Upper lobe of right lung (tissue), 1 donor: ENCODE measurements around the gene DAB2. TPM values are rescaled to one million over a fixed set of nuclear protein-coding genes. Genes with fewer than 3 reads are reported as not detected.

Experiments
- ATAC-seq: fragments of 200-7000 bp; cut with Tn5 transposase; one replicate; pipeline ENCODE4 v1.9.1; 2020; ENCODE audit warnings: mild to moderate bottlenecking, moderate library complexity
- DNase-seq: peaks from one replicate; pipeline ENCODE4 v3.0.0-alpha.2; 2020
- H3K27ac ChIP-seq: fragments of 200-600 bp; one replicate; pipeline ENCODE4 v1.8.0; 2022
- H3K27me3 ChIP-seq: fragments of 200-600 bp; one replicate; pipeline ENCODE4 v1.8.0; 2022; ENCODE audit warnings: mild to moderate bottlenecking
- H3K36me3 ChIP-seq: fragments of 200-600 bp; one replicate; pipeline ENCODE4 v1.8.0; 2022
- H3K4me1 ChIP-seq: fragments of 200-600 bp; one replicate; pipeline ENCODE4 v1.8.0; 2022
- H3K4me3 ChIP-seq: fragments of 200-600 bp; one replicate; pipeline ENCODE4 v1.8.0; 2022; ENCODE audit warnings: mild to moderate bottlenecking
- H3K9me3 ChIP-seq: fragments of 200-600 bp; one replicate; pipeline ENCODE4 v1.8.0; 2022
- intact Hi-C: fragments of 100-400 bp; cut with DNase I; formaldehyde crosslinking; loops from one replicate; pipeline ENCODE4 v1.11.0; 2022
- total RNA-seq: library from RNA; stranded (reverse); fragmentation: NEBNext Ultra II Directional; extraction: Animal tissue kit (Norgen Biotek cat#: 25700); gene quantifications from one replicate; pipeline ENCODE4 v1.2.1, GENCODE V29; 2021
- TF ChIP-seq, protein P1 (sequence below): fragments of 200-600 bp; IDR thresholded peaks from one replicate; pipeline ENCODE4 v1.8.0; 2022; ENCODE audit warnings: antibody characterized with exemption
- donor health status: DM: no; HTN: yes; CAD: no; lungs with severe emphysema.

The DAB2 gene
- total RNA-seq, 1 donor from 2014 or later, result 145 TPM

DNA sequence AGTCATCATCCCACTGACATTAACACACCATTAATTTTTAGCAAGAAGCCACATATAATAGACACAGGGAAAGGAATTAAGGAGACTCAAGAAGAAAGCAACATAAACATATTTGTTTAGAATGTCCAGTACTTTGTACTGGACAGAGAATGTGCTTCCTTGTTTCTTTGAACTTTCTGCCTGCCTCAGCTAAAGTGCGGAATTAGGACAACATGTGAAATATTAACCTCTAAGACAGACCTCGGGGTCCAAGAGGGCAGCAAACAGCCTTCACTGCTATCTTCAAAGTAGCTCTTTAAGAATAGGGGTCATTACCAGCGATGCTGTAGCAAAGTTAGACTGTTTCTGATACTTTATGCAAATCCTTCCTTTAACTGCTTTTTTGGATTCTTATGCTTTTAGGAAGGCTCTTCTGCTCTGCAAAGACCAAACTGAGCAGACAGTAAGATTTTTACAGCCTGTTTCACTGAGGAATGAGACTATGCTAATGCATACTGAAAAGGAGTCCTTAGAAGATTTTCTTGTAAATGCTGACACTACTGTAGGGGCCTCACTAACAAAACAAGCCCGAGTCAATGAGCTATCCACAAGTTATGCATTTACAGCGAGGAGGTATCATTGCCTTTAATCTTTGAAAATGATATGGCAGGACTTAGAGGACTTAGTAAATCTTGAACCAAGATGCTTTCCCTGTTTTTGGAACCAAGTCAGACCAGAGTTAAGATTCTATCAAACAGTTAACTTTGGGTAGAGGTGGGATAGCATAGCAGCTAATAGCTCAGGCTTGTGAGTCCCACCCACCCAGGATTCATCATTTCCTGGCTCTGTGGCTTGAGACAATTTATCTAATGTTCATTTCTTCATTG, 23.8 kb downstream of the DAB2 start:
- TF ChIP-seq, protein P1, sequence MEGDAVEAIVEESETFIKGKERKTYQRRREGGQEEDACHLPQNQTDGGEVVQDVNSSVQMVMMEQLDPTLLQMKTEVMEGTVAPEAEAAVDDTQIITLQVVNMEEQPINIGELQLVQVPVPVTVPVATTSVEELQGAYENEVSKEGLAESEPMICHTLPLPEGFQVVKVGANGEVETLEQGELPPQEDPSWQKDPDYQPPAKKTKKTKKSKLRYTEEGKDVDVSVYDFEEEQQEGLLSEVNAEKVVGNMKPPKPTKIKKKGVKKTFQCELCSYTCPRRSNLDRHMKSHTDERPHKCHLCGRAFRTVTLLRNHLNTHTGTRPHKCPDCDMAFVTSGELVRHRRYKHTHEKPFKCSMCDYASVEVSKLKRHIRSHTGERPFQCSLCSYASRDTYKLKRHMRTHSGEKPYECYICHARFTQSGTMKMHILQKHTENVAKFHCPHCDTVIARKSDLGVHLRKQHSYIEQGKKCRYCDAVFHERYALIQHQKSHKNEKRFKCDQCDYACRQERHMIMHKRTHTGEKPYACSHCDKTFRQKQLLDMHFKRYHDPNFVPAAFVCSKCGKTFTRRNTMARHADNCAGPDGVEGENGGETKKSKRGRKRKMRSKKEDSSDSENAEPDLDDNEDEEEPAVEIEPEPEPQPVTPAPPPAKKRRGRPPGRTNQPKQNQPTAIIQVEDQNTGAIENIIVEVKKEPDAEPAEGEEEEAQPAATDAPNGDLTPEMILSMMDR, result no peak
- no peaks in the 10 kb centered on the region for H3K27me3 ChIP-seq
- H3K36me3 ChIP-seq, result no peaks in the 10 kb centered on the region
- intact Hi-C loops, result no loop called here
- ATAC-seq (no peak), DNase-seq (no peak)
- no peaks in the 10 kb centered on the region for H3K9me3 ChIP-seq
- peak overlapping the region; percentile 78 for H3K27ac ChIP-seq
- peaks cover 58% of the 10 kb centered on the region for H3K4me1 ChIP-seq
- no peak overlapping the region for H3K4me3 ChIP-seq

DNA sequence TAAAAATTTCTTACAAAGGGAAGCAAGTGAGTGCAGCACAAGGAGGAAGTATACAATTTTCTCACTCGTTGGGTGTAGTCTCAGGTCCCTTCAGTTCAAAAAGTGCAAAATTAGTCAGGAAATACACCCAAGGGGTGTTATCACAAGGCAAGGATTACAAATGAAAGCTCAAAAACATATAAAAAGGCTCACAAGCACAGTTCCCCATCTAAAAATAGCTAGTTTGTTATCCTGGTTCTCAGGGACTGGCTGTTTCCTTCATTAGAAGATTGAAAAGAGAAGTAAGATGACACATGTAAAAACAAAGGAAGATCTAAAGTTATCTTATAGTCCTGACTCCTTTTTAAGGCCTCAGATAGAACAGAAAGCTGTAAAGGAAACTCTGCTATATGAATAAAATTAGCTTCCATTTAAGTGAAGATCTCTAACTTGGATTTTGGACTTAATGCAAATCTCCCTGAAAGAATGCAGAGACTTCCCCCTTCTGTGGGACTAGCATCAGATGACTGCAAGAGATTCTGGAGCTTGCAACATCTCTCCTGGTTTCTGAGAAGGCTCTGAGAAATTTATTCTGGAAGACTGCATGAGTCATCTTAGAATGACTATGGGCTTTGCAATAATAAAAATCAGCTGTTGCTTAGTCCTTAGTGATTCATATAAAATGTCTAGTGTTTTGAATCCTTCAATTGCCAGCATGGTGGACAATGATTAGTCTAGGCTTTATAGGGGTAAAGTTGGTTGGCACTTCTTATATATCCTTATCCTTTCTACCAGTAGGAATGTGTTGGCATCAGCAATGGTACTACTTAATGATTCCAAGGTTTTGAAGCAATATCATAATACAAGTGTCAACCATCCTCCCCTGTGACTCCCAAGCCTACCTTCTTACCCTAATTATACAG, 25.4 kb downstream of the DAB2 start:
- Histone ChIP-seq H3K4me1 (peaks cover 58% of the 10 kb centered on the region), H3K27ac (peak overlapping the region; percentile 78), H3K36me3 (no peaks in the 10 kb centered on the region), H3K9me3 (no peaks in the 10 kb centered on the region), H3K4me3 (no peak overlapping the region), H3K27me3 (no peaks in the 10 kb centered on the region)
- TF ChIP-seq, protein P1, result no peak
- ATAC-seq (peak; percentile 73), DNase-seq (no peak)
- intact Hi-C loops, result no loop called here

DNA sequence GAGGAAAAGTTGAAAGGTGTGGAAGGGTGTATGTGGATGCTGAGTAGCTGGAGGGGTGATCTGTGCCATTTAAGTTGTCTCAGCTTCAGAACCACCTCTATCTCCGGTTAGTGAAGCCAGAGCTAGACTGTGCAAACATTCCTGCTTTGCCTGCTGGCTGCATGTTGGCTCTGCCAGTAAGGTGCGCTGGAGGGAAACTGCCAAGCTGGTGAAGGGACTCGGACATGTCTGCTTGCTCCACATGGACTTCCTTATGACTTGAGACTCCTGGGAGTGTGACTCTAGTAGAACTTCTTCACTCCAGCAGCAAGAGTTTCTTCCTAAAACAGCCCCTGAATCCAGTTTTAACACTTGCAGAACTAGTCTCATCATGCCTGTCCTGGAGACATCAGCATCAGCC, 27.9 kb downstream of the DAB2 start:
- Histone ChIP-seq H3K4me3 (no peak overlapping the region), H3K27ac (peak overlapping the region; percentile 31), H3K9me3 (no peaks in the 10 kb centered on the region), H3K4me1 (peaks cover 48% of the 10 kb centered on the region), H3K36me3 (peaks cover 24% of the 10 kb centered on the region), H3K27me3 (no peaks in the 10 kb centered on the region)
- TF ChIP-seq, protein P1, result no peak
- DNase-seq (no peak), ATAC-seq (no peak)
- intact Hi-C loops, result no loop called here

DNA sequence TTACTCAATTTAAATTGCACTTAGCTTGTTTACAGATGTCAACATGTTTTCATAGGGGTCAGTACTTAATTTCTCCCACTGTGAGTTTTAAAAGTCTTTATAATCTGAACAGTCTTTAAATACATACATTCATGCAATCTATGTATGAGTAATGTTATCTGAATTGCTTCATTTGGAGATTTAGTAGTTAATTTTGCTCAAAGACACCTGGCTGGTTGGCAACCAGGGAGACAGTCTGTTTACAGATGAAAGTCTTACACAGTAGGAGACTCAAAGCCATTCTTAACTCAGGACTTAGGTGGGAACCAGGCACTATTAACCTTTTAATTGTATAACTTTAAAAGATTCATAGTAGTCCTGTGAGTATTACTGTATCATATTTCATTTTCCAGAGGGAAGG, 29.3 kb downstream of the DAB2 start:
- H3K9me3 ChIP-seq, result no peaks in the 10 kb centered on the region
- TF ChIP-seq, protein P1, result no peak
- no peaks in the 10 kb centered on the region for H3K27me3 ChIP-seq
- DNase-seq (no peak), ATAC-seq (no peak)
- peaks cover 35% of the 10 kb centered on the region for H3K4me1 ChIP-seq
- H3K27ac ChIP-seq, result peak overlapping the region; percentile 49
- intact Hi-C loops, result no loop called here
- H3K4me3 ChIP-seq, result no peak overlapping the region
- H3K36me3 ChIP-seq, result peaks cover 37% of the 10 kb centered on the region

DNA sequence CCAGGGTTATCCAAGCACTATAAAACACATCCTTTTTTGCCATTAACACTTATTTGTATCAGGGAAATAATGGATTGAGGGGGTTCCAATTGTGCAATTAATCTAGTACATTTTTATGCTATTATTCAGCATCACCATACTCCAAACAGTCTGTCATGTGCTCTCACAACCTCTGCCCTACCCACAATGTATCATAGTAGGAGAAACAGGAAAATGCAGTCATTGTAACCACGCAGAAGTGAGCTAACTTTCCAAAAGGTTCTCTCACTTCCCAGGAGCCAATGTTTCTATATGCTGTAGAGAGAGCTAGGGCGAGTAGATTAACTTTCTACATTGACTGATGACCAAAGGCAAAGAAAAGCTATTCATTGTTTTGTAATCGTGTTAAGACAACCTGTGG, 29.8 kb downstream of the DAB2 start:
- intact Hi-C loops, result no loop called here
- no peaks in the 10 kb centered on the region for H3K27me3 ChIP-seq
- H3K27ac ChIP-seq, result peak overlapping the region; percentile 49
- DNase-seq (no peak), ATAC-seq (peak; percentile 81)
- H3K4me1 ChIP-seq, result peaks cover 29% of the 10 kb centered on the region
- no peaks in the 10 kb centered on the region for H3K9me3 ChIP-seq
- H3K4me3 ChIP-seq, result no peak overlapping the region
- TF ChIP-seq, protein P1, result no peak
- H3K36me3 ChIP-seq, result peaks cover 42% of the 10 kb centered on the region
